ENCODE measurements around the gene CCDC167. TPM values are rescaled to one million over a fixed set of nuclear protein-coding genes. Genes with fewer than 3 reads are reported as not detected.

Gene CCDC167
- total and polyA plus RNA-seq, 12 donors, result 17.5 to 103 (median 24.2) TPM

DNA sequence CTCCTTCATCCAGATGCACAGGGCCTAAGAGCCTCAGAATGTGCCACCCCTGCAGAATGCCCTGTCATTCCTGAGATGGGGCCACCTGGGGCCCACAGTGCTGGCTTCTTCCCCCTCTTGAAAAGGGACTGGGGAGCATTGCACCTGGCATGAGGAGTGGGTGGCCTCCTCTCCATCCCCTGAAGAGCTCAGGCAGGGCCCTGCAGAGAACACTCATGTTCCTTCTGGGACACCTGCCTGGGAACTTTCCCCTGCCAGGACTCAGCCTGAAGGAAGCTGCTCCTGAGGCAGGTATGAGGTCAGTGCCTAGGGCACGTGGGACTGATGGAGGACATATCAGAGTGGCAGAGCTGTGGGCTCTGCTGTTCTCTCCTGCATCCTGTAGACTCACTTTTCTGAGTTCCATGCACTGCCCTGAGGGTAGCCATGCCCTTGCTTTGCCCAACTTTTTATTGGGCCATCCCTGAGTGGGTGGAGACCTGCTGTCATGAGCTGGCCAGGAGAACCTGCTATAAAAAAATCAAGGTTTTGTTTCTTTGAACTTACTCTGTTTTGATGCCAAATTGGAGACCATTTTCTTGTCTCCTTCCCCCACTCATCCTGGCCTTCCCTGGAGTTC is 19.5 kb downstream of the CCDC167 start:
- DNase-seq (no peak), ATAC-seq (no peak)
- Histone ChIP-seq H3K4me3 (no peak overlapping the region), H3K4me1 (peaks cover 0 to 45% (median 27%) of the 10 kb centered on the region in 9 donors), H3K27ac (peak overlapping the region in 1 of 10 donors; percentile 40), H3K27me3 (no peaks in the 10 kb centered on the region), H3K9me3 (no peaks in the 10 kb centered on the region), H3K36me3 (peaks cover 0 to 95% (median 31%) of the 10 kb centered on the region in 9 donors)
- TF ChIP-seq, protein P1, sequence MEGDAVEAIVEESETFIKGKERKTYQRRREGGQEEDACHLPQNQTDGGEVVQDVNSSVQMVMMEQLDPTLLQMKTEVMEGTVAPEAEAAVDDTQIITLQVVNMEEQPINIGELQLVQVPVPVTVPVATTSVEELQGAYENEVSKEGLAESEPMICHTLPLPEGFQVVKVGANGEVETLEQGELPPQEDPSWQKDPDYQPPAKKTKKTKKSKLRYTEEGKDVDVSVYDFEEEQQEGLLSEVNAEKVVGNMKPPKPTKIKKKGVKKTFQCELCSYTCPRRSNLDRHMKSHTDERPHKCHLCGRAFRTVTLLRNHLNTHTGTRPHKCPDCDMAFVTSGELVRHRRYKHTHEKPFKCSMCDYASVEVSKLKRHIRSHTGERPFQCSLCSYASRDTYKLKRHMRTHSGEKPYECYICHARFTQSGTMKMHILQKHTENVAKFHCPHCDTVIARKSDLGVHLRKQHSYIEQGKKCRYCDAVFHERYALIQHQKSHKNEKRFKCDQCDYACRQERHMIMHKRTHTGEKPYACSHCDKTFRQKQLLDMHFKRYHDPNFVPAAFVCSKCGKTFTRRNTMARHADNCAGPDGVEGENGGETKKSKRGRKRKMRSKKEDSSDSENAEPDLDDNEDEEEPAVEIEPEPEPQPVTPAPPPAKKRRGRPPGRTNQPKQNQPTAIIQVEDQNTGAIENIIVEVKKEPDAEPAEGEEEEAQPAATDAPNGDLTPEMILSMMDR (IDR thresholded peaks at IDR 0.05), result no peak
- 91 to 95% methylated on average over 1 of the region's 1 CpG for WGBS, 2 donors
- intact Hi-C loops (cut with DNase I), result loop anchor here in 8 of 10 donors (5.0 kb wide), 4 partner anchors 87 to 212 kb away; no protein-coding TSS in a partner anchor

DNA sequence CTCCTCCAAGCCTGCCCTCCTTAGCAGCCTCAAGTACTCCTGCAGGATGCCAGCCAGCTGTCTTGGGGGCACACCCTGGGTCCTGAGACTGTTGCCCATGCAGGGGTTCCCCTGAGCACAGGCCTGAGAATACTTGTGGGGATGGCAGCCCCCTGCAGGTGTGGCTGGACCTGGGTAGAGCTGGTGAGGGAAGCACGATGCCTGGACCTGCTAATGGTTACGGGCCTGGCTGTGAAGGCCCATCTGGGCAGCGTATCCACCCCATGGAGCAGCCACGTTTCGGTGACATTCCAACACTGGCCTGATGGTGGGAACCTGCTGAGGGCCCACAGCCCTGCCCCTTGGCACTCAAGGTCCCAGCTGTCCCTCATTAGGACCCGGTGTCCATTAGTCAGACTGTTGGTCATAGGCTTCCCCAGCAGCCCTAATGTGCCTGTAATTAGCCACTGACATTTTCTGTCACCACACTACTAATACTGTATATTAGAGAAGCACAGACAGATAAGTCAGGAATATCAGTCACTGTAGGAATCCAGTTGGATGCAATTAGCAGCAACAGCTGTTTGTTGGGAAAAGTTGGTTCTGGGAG is 20.3 kb downstream of the CCDC167 start:
- Histone ChIP-seq H3K9me3 (no peaks in the 10 kb centered on the region), H3K27ac (no peak overlapping the region), H3K4me3 (no peak overlapping the region), H3K27me3 (no peaks in the 10 kb centered on the region), H3K4me1 (peaks cover 0 to 45% (median 27%) of the 10 kb centered on the region in 9 donors), H3K36me3 (peaks cover 0 to 98% (median 40%) of the 10 kb centered on the region in 9 donors)
- no peak for ATAC-seq
- WGBS, 2 donors, result 81 to 86% methylated on average over 6 of the region's 6 CpGs
- TF ChIP-seq, protein P1 (IDR thresholded peaks at IDR 0.05), result no peak
- intact Hi-C loops (cut with DNase I), result no loop called here
- no peak for DNase-seq

DNA sequence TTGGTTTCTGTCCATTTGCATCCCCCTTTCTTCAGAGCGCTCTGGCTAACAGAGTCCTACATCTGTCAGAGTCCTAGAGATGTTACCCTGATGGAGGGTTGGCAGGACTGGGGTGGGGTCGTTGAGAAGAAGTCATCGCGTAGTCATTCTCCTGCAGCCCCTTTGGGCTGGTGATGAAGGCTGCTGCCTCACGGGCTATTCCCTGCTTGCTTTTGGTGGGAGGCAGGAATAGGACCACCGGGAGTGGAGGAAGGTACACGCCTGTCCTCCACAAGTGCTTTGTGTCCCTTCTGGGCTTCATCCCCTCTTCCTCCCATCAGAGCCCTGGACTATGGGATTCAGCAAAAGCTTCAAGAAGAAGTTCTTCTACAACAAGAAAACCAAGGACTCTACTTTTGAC is 20.9 kb downstream of the CCDC167 start:
- 93 to 95% methylated on average over 7 of the region's 7 CpGs for WGBS, 2 donors
- H3K36me3 ChIP-seq, result peaks cover 0 to 100% (median 45%) of the 10 kb centered on the region in 9 donors
- no peak for DNase-seq
- H3K4me1 ChIP-seq, result peaks cover 0 to 45% (median 27%) of the 10 kb centered on the region in 9 donors
- no peak overlapping the region for H3K27ac ChIP-seq
- intact Hi-C loops (cut with DNase I), result no loop called here
- no peaks in the 10 kb centered on the region for H3K27me3 ChIP-seq
- no peak for ATAC-seq
- H3K9me3 ChIP-seq, result no peaks in the 10 kb centered on the region
- TF ChIP-seq, protein P1 (IDR thresholded peaks at IDR 0.05), result no peak
- no peak overlapping the region for H3K4me3 ChIP-seq

DNA sequence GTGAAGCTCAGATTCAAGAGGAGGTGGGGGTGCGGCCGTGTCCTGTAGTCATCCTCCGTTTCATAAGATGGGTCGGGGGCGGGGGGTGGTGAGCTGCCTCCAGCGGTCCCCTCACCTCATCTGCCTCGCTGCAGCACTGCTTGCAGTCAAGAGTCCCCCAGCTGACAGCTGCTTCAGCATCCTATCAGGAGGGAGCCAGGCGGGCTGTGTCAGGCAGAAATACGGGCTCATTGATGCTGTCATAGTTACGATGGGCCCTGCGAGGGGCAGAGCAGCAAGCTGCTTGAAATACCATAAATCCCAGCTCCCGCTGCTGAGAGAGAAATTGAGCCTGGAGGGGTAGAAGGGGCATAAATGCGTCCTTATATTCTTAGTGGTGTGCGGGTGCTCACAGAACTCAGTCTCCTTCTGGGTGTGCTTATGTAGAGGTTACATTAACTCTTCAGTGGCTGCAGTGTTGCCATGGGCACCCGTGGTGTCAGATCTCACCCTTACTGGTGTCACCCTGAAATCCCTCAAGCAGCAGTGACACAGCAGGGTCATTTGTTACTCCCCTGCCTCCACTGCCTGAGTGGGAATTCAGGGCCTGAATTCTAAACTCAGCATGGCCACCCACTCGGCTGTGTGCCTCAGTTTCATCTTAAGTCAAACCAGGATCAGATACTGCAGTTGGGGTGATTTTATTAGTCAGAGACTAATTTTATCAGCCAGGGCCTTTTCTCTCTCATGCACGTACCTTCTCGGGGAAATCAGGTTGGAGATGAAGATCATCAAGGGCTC is 21.8 kb downstream of the CCDC167 start:
- intact Hi-C loops (cut with DNase I), result no loop called here
- no peak for ATAC-seq
- Histone ChIP-seq H3K4me1 (peaks cover 0 to 55% (median 33%) of the 10 kb centered on the region in 9 donors), H3K27ac (no peak overlapping the region), H3K9me3 (no peaks in the 10 kb centered on the region), H3K4me3 (no peak overlapping the region), H3K27me3 (no peaks in the 10 kb centered on the region), H3K36me3 (peaks cover 0 to 100% (median 44%) of the 10 kb centered on the region in 9 donors)
- WGBS, 2 donors, result 85 to 91% methylated on average over 18 of the region's 18 CpGs
- DNase-seq, result no peak
- TF ChIP-seq, protein P1 (IDR thresholded peaks at IDR 0.05), result no peak
